GM21526 (cell line): ENCODE results near the gene ABAT.
"Not testable (repeated sequence)": the region's sequence is repeated elsewhere in the genome, so short reads cannot be mapped to it uniquely, and the experiment has no call there.

Experiments
- ATAC-seq: cut with Tn5 transposase; IDR thresholded peaks from one replicate; pipeline ENCODE4 v1.9.1; 2021; ENCODE audit warnings: moderate library complexity; ENCODE audit not compliant: unreplicated experiment, low FRiP score

ABAT gene

DNA sequence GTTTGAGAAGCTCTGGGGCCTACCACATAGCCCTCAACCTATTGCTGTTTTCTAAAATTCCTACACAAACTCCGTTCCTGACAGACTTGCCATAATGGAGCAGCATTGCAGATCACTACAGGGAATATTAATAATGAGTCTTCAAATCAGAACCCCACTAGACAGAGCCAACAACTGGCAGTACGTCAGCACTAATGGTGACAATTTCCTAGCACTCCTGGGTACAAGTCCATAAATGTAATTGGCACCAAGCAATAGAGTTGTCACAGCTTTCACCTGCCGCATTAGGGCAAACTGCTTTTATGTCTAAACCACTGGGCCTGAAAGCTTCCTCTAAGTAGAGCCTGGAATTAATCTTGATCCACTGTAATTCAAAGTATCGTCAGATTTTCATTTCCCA, 25.5 kb upstream of the ABAT start:
- ATAC-seq = no peak

DNA sequence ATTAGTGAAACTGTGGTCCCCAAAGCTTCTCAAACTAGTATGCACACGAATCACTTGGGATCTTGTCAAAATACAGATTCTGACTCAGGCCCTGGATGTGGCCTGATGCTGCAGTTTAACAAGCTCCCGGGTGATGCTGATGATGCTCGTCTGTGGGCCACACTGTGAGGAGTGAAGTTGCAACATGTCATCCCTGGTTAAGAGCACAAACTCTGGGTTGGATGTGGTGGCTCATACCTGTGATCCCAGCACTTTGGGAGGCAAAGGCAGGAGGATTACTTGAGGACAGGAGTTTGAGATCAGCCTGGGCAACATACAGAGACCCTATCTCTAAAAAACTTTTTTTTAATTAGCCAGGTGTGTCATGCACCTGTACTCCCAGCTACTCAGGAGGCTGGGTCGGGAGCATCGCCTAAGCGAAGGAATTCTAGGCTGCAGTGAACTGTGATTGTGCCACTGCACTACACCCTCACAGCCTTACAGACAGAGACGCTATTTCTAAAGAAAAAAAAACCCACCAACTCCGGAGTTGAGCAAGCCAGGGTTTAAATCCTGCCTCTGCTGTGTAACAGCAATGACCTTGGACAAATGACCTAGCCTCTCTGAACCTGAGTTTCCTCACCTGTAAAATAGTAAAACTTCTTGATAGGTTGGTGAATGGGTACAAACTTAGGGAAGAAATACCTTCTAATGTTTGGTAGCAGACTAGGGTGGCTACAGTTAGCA, 24.4 kb upstream of the ABAT start:
- ATAC-seq = no peak

DNA sequence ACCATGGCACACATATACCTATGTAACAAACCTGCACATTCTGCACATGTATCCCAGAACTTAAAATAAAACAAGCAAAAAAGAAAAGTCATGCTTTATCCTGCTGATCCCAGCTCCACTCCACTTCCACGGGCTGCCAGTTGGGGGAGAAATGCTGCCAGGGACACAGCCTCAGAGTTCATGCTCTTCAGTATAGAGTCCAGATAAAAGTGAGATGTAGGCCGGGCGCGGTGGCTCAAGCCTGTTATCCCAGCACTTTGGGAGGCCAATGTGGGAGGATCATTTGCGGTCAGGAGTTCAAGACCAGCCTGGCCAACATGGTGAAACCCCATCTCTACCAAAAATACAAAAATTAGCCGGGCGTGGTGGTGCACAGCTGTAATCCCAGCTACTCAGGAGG, 22.5 kb upstream of the ABAT start:
- ATAC-seq = not testable (repeated sequence)

DNA sequence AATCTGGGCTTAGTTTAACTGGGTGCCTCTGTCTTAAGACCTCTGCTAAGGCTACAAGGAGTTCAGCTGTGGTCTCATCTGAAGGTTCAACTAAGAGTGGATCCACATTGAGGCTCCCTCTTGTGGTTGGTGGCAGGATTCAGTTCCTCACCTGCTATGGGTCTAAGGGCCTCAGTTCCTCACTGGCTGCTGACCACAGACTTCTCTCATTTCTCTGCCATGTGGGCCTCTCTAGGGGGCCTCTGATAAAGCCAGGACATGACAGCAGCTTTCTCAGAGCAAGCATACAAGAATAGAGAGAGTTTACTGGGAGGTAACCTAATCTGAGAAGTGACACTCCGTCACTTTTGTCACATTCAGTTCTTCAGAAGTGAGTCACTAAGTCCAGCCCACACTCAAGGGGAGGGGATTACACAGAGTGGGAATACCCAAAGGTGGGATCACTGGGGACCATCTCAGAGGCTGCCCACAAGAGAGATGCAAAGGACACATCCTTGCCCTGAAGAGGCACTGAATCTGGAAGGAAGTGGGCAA, 19.2 kb upstream of the ABAT start:
- ATAC-seq = peak; percentile 72

DNA sequence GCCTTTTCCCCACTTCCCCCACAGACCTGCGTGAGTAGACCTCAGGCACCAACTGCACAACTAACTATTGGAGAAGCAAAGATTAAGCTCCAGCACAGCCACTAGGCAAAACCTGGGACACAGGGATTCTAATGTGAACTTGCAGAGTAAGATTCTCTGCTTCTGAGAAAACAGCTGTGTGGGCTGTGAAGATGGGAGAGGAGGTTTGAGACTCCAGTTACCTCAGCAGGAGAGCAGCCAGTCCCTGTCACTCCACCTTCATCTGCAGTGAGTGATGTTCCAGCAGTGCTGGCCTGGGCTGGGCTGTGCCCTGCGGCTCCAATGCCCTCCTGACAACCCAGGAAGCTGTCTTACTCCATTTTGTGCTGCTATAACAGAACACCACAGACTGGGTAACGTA, 18.0 kb upstream of the ABAT start:
- ATAC-seq = no peak

DNA sequence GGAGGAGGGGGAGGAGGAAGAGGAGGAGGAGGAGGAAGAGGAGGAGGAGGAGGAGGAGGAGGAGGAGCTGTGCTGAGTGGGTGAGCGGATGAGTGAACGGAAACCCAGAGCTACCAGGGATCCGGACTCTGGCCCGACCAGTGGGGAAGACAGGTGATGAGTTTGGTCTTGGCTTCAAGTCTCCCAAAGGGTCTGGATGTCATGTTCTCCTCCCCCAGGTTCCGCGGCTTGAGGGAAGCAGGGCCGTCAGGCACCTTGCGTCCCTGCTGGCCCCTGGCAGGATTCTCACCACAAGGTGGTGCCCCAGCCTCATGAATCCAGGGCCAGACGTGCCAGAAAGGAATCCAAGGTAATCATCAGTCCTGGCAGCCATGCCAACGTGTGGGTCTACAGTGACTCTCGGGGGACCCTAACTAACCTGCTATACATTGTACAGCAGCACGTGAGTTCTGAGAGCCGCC, 13.5 kb upstream of the ABAT start:
- no peak for ATAC-seq

DNA sequence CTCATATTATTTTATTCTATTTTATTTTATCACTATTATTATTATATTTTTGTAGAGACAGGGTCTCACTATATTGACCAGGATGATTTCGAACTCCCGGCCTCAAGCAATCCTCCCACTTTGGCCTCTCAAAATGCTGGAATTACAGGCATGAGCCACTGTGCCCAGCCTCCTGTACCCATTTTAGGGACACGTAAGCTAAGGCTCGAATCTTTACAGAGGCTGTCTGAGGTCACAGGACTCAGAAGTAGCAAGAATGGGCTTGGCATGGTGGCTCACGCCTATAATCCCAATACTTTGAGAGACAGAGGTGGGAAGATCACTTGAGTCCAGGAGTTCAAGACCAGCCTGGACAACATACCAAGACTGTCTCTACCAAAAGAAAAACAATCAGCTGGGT, 12.7 kb upstream of the ABAT start:
- no peak for ATAC-seq

DNA sequence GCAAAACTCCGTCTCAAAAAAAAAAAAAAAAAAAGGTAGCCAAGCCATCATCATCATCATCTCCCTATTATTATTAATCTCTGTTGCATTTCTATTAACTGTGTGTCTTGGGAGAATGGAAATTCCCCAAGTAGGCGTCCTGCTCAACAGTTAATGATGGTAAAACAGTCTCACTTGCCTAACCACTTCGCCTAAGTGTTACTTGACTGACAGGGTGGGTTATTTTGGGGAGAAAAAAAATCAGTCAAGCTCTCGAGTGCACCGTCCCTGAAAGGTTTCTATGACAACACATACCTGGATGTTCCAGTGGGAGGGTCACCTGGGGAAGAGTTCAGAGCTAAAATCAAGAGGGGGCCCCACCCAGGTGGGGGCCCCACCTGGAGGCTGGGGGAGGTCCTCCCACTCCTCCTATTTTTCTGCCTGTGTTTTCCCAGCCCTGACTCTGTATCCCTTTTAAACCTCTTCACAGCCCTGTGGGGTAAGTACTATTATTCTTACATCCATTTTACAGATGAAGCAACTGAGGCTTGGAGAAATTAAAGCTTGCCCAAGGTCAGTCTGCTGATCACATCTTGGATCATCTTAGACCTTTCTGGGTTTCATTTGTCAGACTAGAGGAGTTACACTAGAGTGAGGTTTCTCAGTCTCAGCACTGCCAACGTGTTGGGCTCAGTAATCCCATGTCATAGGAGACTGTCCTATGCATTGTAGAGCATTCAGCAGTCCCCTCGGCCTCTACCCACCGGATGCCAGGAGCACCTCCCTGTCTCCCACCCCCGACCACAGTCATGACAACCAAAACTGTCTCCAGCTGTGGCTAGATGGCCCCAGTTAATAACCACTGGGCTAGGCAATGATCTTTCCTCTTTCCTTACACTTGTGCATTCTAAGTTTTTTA, 11.0 kb upstream of the ABAT start:
- ATAC-seq = no peak

DNA sequence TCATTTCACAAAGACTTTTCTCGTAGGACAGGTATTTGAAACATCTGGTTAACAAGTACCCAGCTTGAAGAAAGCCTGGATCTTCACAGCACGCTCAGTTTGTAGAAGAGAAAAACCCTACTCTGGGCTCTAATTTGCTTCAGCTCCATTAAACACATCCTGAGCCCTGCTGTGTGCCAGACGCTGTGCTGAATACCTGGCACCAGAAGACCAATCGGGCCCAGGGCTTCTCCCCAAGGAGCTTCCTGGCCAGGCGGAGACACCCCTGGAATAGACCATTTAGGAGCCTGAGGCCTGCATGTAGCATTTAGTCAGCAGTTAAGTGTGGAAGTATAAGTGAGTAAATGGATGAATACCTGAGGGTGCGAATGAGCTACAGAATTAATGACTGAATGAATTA, 8.9 kb upstream of the ABAT start:
- no peak for ATAC-seq

DNA sequence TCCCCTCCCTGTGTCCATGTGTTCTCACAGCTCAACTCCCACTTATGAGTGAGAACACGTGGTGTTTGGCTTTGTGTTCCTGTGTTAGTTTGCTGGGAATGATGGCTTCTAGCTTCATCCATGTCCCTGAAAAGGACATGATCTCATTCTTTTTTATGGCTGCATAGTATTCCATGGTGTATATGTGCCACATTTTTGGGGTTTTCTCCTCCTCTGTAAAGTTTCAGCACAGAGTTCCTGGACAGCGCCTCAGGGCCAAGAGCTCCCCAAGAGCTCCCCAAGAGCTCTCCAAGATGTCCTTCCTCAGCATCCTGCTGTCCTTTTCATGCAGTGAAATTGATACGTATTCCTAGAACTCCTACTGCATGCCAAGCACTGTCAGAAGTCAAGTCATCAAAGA, 6.9 kb upstream of the ABAT start:
- no peak for ATAC-seq

DNA sequence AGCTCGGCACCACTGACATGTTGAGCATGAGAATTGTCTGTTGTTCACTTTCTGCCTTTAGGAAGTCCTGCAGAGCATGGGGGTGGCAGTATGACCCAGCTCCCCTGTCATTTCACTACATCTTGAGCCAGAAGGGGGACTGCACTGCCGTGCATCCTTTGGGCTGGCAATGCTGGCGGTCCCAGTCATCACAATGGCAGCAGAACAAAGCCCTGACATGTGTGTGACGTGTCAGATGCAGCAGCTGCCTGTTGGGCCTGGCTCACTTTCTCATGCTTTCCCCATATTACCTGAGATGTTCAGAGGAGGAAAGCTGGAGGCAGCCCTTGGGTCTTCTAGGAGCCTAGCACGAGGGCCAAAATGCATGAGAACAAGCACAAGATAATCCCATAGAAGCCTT, 6.3 kb upstream of the ABAT start:
- no peak for ATAC-seq

DNA sequence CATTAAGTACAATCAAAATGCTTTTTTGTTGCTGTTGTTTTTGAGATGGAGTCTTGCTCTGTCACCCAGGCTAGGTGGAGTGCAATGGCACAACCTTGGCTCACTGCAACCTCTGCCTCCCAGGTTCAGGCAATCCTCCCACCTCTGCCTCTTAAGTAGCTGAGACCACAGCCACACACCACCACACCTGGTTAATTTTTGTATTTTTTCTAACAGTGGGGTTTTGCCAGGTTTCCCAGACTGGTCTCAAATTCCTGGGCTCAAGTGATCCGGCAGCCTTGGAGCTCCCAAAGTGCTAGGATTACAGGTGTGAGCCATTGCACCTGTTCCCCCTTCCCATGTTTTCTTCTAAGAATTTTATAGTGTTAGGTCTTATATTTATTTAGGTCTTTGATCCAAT, 4.9 kb upstream of the ABAT start:
- no peak for ATAC-seq

DNA sequence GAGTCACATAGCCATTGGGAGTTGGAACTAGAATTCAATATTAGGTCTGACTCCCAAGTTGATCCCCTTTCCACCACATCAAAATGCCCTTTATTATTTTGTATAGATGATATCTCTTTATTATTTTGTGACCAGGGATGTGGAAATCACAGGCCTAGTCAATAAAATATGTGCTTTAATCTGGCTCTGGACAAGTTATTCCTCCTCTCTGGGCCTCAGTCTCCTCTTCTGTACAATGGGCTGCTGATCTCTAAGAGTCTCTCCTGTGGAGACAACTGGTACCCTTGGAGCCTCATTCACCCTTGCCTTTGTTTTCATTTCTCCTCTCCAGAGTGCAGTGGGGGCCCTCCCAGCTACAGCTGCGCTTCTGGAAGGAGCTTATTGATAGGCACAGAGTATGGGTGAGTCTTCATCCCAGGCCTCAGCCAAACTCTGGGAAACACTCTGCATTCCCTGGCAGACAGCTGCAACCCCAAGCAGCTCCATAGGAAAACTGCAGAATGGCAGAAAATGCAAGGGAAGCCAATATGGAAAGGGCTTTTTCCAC, 4.3 kb upstream of the ABAT start:
- ATAC-seq = no peak

DNA sequence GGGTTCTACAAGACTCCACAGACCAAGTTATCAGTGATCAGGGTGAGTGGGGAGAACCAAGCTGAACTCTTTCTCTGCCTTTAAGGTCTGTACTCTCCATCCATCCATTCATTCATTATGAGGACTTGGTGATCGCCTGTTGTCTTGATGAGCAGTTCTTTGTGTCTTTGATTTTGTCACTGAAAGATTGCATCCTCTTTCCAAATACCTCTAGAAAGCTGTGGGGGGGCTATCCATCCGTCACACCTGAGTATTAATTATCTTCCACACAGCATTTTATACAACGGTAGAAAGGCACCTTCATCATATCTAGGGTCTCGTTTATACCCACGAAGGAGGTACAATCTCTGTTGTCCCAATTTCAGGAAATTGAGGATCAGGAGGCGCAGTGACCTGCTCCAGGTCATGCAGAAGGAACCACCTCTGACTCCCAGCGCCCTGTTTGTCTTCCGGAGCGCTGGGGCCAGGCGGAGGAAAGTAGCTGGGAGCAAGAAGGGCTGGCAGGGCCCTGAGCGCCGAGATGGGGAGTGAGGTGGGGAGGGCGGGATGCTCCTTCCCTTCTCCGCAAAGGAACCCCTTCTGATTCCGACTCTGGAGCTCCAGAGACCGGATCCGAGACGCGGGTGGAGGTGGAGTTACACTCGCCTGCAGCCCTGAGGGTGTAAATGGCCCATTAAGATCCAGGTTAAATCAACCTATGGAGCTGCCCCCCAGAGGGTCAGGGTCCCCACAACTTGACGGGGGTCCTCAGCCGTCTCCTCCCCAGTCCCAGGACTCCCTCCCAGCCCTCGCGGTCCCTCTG, 605 bp upstream of the ABAT start:
- peak; percentile 45 for ATAC-seq

DNA sequence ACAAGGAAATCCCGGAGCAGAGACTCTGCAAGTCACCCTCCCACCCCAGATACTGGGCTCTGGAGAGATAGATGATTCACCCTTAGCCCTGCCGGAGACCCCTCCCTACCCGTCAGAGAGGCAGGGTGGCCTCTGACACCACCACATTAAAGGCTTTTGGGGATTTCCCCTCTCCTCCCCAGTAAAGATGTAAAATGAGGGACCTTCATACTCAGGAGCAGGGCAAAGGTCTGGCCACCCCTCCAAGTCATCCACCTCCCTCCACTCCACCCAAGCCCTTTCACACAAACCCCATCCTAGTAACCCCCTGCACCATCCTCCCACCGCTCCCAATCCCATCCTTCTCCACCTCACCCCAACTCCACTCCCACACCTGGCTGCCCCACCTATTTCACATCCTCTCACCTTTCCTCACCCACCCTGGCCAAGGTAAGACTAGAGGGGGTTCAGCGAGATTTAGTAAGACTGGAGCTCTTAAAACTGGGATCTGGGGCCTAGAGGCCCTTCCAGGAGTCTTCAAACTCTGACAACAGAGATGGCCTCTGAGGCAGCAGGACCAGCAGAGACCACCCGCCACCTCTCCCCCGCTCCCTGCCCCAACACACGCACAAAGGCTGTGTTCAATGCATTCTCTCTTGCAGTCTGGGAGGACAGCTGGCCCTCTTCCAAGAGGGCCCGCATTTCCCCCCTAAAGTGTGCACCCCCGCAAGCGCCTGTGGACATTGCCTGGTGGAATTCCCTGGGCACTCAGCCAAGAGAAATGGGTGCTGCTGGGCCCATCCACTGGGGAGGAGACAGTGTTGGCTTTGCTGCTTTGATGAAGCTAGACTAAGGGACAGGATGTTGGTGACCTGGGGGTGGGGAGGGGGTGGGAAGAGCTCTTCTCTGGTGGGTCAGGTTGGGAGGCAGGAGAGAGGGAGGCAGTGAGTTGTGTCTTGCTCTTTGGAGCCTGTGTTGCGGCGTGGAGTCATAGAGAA, 1.1 kb downstream of the ABAT start:
- ATAC-seq = no peak

DNA sequence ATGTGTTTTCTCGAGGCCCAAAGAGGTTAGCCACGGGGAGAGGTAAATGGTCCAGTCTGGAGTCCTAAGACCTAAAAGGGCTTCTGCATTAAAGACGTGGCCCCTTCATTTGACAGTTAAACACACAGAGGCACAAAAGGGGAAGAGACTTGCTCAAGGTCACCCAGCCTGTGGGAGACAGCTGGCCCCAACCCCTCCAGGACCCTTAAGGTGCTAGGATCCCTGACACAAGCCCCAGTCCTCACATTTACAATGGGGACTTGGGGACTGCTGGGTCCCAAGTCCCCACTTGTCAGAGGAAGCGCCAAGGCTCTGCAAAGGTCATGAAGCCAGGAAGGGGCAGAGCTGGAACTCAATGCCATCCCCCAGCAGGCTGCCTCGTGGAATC, 1.7 kb downstream of the ABAT start:
- no peak for ATAC-seq

DNA sequence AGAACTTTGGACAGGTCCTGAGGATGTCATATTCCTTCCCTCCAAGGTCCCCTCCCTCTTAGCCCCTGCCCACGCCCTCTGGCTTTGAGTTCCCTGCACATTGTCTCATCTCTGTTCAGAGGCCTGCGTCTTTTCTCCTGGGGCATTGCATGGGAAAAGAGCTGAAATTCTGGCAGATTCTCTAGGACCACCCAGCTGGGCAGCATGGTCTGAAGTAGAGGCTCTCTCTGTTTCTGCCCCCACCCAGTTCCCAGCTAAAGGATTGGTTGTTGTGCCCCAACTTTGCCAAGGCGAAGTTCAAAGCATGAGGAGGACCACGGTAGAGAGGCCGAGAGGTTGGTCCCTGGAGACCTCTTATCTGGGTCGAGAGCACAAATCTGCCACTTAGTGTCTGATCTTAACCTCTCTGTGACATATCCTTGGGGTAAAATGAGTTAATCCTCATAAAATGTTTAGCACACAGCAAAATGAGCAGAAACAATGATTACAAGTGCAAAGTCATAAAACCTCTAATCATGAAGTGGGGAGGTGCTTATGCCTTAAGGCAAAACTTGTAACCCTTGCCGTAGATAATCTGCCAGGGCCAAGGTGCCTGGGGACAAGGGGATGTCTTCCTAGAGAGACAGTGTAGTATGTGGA, 2.4 kb downstream of the ABAT start:
- no peak for ATAC-seq

DNA sequence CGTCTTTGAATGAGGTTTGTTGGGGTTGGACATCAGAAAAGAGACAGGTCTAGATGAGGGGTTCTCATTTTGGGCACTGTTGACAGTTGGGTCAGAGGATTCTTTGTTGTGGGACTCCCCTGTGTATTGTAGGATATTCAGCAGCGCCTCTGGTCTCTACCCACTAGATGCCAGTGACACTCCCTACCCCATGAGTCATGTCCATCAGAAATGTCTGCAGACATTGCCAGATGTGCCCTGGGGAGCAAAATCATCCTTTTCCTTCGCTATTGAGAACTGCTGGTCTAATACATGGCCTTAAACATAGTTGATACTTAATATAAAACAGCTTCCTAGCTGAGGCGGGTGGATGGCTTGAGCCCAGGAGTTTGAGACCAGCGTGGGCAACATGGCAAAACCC, 3.1 kb downstream of the ABAT start:
- ATAC-seq = no peak
